Panc1 (cell line): ENCODE results near the gene BAIAP2.

Source experiments
- POLR2AphosphoS5 ChIP-seq: IDR thresholded peaks from 2 replicates; pipeline ENCODE4 v1.6.1; 2012; ENCODE audit warnings: mild to moderate bottlenecking, low read depth, low read length, moderate library complexity
- TCF7L2 ChIP-seq: IDR thresholded peaks from 2 replicates; pipeline ENCODE4 v1.6.1; 2011; ENCODE audit warnings: mild to moderate bottlenecking, low read depth, low read length, inconsistent platforms
- TF ChIP-seq, protein P1 (sequence below): fragments of 450-650 bp; IDR thresholded peaks from 2 replicates; pipeline ENCODE4 v1.5.1; 2017; ENCODE audit warnings: mild to moderate bottlenecking

DNA sequence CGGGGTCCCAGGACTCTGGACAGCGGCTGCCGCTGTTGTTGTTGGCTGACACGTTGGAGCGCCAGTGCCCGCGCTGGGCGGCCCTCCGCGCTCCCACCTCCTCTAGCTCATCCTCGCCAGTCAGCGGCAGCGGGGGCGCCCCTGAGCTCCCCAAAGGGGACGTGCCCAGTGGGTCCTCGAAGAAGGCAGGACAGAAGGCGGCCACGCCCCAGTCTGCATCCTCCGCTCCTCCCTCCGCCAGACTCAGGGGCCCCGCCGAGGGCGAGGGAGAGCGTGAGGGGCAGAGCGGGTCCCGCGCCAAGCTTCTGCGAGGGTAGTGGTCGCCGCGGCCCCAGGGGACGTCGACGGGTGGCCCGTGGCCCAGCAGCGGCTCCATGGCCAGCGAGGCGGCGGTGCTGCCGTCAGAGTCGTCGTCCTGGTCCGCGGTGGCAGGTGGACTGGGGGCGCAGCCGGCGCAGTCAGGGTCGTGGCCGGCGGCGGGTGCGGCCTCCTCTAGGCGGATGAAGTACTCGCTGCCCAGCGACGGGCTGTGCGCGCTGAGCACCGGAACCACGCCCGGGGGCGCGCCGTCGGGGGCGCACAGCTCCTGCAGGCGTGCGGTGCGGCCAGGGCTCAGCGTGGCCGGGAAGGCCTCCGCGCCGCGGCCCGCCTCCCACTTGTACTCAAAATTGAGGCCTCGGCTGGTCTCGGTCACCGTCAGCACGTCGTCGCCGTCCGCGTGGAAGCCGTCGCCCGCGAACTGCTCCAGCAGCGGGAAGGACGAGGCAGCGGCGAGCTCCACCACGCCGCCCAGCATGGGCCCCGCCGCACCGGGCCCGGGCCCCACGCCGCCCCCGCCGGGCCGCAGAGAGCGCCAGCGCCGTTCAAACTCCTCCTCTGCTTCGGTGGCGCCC is 87.1 kb downstream of the BAIAP2 start:
- TF ChIP-seq, protein P1, sequence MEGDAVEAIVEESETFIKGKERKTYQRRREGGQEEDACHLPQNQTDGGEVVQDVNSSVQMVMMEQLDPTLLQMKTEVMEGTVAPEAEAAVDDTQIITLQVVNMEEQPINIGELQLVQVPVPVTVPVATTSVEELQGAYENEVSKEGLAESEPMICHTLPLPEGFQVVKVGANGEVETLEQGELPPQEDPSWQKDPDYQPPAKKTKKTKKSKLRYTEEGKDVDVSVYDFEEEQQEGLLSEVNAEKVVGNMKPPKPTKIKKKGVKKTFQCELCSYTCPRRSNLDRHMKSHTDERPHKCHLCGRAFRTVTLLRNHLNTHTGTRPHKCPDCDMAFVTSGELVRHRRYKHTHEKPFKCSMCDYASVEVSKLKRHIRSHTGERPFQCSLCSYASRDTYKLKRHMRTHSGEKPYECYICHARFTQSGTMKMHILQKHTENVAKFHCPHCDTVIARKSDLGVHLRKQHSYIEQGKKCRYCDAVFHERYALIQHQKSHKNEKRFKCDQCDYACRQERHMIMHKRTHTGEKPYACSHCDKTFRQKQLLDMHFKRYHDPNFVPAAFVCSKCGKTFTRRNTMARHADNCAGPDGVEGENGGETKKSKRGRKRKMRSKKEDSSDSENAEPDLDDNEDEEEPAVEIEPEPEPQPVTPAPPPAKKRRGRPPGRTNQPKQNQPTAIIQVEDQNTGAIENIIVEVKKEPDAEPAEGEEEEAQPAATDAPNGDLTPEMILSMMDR = no peak
- TF ChIP-seq TCF7L2 = no peak
- TF ChIP-seq POLR2AphosphoS5 = no peak
